DOHH2 (cell line): ENCODE results near the gene DPH7.

Source experiments
- CTCF ChIP-seq: fragments of 200-600 bp; sonication (generic); IDR thresholded peaks from one replicate; pipeline ENCODE4 v1.5.1; 2014; ENCODE audit warnings: antibody characterized with exemption, mild to moderate bottlenecking, low read depth, low read length; ENCODE audit not compliant: poor library complexity, severe bottlenecking
- EZH2phosphoT487 ChIP-seq: fragments of 200-600 bp; sonication (generic); IDR thresholded peaks from 2 replicates; pipeline ENCODE4 v1.6.1; 2017; ENCODE audit warnings: borderline replicate concordance, mild to moderate bottlenecking, antibody characterized with exemption, low read length, moderate library complexity, mixed read lengths

GRCh38 chr9:137626464-137626863, 47.7 kb upstream of the DPH7 start:
- TF ChIP-seq CTCF (no peak), EZH2phosphoT487 (no peak)
